Sigmoid colon (tissue), 4 donors: ENCODE results near the gene IL17RD.

Experiments used
- POLR2A ChIP-seq, 2 donors: fragments of 450-650 bp; IDR thresholded peaks; one replicate each; pipeline ENCODE4 v1.6.1; 2016; ENCODE audit warnings: antibody characterized with exemption in 2 of 2, mild to moderate bottlenecking in 2 of 2, moderate library complexity in 2 of 2
- POLR2AphosphoS5 ChIP-seq, 4 donors: sonication (generic); formaldehyde crosslinking; IDR thresholded peaks; one replicate each; pipeline ENCODE4 v1.6.1; 2017; ENCODE audit warnings: antibody characterized with exemption in 4 of 4
- TF ChIP-seq, protein P1 (sequence below), 4 experiments: fragments of 450-650 bp in 3 of 4; fragments of 200-600 bp in 1 of 4; IDR thresholded peaks; one replicate each; pipeline ENCODE4 v1.5.1; 2016 to 2019; ENCODE audit warnings: antibody characterized with exemption in 4 of 4, mild to moderate bottlenecking in 3 of 4, moderate library complexity in 2 of 4

DNA sequence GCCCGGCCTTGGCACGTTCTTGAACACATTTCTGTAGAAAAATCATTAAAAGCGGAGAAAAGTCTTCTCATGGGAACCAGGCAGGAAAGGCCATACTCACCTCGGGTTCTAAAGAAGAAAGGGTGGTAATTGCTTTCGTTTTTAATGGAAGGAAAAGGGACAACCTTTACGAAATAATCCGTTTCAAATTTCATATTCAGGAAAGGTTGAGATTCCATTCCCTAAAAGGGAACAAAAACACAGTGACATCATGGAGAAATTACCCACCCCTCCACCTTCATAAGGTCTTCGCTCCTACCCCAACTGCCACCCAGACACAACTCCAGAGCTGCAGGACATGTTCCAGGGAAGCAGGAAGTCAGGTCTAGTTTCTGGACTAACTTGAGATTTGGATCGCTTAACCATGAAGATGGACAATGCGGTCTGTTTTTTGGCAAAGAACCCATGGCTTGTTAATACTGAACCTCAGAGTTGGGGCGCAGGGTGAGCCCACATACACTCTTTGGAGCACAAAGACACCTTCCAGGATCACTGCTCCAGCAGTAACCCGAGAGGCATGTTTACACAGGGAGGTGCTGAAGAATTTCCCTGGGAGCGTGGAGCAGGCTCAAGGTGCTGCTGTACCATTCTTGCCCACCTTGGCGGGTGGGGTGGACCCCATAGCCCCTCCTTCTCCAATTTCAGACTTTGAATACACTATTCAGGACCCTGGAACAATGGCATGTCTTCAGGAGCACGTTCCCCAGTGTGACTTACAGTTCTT lies 55.5 kb downstream of the IL17RD start:
- TF ChIP-seq, protein P1, sequence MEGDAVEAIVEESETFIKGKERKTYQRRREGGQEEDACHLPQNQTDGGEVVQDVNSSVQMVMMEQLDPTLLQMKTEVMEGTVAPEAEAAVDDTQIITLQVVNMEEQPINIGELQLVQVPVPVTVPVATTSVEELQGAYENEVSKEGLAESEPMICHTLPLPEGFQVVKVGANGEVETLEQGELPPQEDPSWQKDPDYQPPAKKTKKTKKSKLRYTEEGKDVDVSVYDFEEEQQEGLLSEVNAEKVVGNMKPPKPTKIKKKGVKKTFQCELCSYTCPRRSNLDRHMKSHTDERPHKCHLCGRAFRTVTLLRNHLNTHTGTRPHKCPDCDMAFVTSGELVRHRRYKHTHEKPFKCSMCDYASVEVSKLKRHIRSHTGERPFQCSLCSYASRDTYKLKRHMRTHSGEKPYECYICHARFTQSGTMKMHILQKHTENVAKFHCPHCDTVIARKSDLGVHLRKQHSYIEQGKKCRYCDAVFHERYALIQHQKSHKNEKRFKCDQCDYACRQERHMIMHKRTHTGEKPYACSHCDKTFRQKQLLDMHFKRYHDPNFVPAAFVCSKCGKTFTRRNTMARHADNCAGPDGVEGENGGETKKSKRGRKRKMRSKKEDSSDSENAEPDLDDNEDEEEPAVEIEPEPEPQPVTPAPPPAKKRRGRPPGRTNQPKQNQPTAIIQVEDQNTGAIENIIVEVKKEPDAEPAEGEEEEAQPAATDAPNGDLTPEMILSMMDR (IDR thresholded peaks at IDR 0.05) = no peak
- TF ChIP-seq POLR2AphosphoS5 (IDR thresholded peaks at IDR 0.05) = no peak
- no peak for TF ChIP-seq POLR2A (IDR thresholded peaks at IDR 0.05)
